Dermis microvascular lymphatic vessel endothelial cell (primary cell): ENCODE measurements around the gene KCNG2. TPM values are rescaled to one million over a fixed set of nuclear protein-coding genes. Genes with fewer than 3 reads are reported as not detected.

Experiments used
- DNase-seq, 2 donors: peaks; one replicate each; pipeline versions ENCODE4 v3.0.0 to v3.0.0-alpha.2; 2010; ENCODE audit warnings: low read depth in 2 of 2
- total RNA-seq: library from RNA; depleted of rRNA; stranded (reverse); fragments of >200 nt; gene quantifications from 2 replicates; pipeline ENCODE4 v1.2.1, GENCODE V29; 2014

KCNG2 gene
- total RNA-seq, 1 donor from 2014 or later, result 0.26 TPM

- no peak for DNase-seq
Observed at GRCh38 chr18:79768745-79769144, 29.0 kb upstream of the KCNG2 start.

GRCh38 chr18:79769698-79770500 is 27.8 kb upstream of the KCNG2 start:
- no peak for DNase-seq

- DNase-seq, result no peak
Observed at GRCh38 chr18:79770501-79770815, 27.3 kb upstream of the KCNG2 start.

- no peak for DNase-seq
Observed at GRCh38 chr18:79770826-79771225, 26.9 kb upstream of the KCNG2 start.

- no peak for DNase-seq
Observed at GRCh38 chr18:79771446-79772107, 26.2 kb upstream of the KCNG2 start.

GRCh38 chr18:79772108-79772864 is 25.5 kb upstream of the KCNG2 start:
- no peak for DNase-seq

GRCh38 chr18:79772865-79773696 is 24.7 kb upstream of the KCNG2 start:
- no peak for DNase-seq

GRCh38 chr18:79774111-79774510 is 23.6 kb upstream of the KCNG2 start:
- DNase-seq, result no peak

- DNase-seq, result no peak
Observed at GRCh38 chr18:79775441-79776221, 22.1 kb upstream of the KCNG2 start.

GRCh38 chr18:79776674-79777073 is 21.1 kb upstream of the KCNG2 start:
- no peak for DNase-seq

- DNase-seq, result no peak
Observed at GRCh38 chr18:79778291-79778791, 19.4 kb upstream of the KCNG2 start.

GRCh38 chr18:79779021-79779699 is 18.6 kb upstream of the KCNG2 start:
- no peak for DNase-seq

- no peak for DNase-seq
Observed at GRCh38 chr18:79779700-79780190, 18.0 kb upstream of the KCNG2 start.

- DNase-seq, result no peak
Observed at GRCh38 chr18:79780547-79780946, 17.2 kb upstream of the KCNG2 start.

- DNase-seq, result no peak
Observed at GRCh38 chr18:79781331-79781941, 16.3 kb upstream of the KCNG2 start.

- no peak for DNase-seq
Observed at GRCh38 chr18:79782566-79783308, 15.0 kb upstream of the KCNG2 start.

- no peak for DNase-seq
Observed at GRCh38 chr18:79784071-79784913, 13.4 kb upstream of the KCNG2 start.
